Epithelial cell of esophagus (primary cell): ENCODE measurements around the gene IL1RL1.
A peak's percentile ranks its signal among the peaks of the same experiment; 100 is the strongest.

Experiments used
- DNase-seq: peaks from one replicate; pipeline ENCODE4 v3.0.0; 2010; ENCODE audit warnings: low read depth
- H3K4me3 ChIP-seq: 2 replicates; pipeline ENCODE4 v1.5.1; 2011; ENCODE audit warnings: mild to moderate bottlenecking, low read length, control low read depth
- TF ChIP-seq, protein P1 (sequence below): IDR thresholded peaks from 2 replicates; pipeline ENCODE4 v1.5.1; 2011; ENCODE audit warnings: low read depth, mild to moderate bottlenecking, low read length, control low read depth, inconsistent platforms; ENCODE audit not compliant: insufficient read depth; ENCODE audit errors: missing control alignments

IL1RL1 gene

DNA sequence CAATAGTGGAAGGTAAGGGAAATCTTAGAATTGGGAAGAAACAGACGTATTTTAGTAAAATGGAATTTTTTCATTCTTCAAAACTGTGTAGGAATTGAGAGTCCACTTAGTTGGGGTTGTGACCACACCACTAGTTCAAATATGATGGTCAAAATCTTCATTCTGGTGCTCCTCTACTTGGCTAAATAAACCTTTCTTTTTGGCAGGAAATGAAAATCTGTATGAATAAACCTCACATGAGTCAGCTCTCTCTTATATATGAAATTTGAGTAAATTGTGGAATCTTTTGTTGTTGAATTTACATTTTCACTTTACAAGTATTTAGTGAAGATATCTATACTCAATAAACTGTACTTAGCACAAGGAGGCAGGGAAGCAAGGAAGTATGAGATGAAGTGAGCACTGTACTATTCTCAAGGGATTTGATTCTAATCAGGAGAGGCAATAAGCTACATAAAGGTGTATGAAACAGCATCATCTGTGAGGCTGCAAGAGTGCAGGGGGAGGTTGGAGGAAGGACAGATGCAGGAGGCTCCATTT is 64.8 kb downstream of the IL1RL1 start:
- DNase-seq, result no peak
- TF ChIP-seq, protein P1, sequence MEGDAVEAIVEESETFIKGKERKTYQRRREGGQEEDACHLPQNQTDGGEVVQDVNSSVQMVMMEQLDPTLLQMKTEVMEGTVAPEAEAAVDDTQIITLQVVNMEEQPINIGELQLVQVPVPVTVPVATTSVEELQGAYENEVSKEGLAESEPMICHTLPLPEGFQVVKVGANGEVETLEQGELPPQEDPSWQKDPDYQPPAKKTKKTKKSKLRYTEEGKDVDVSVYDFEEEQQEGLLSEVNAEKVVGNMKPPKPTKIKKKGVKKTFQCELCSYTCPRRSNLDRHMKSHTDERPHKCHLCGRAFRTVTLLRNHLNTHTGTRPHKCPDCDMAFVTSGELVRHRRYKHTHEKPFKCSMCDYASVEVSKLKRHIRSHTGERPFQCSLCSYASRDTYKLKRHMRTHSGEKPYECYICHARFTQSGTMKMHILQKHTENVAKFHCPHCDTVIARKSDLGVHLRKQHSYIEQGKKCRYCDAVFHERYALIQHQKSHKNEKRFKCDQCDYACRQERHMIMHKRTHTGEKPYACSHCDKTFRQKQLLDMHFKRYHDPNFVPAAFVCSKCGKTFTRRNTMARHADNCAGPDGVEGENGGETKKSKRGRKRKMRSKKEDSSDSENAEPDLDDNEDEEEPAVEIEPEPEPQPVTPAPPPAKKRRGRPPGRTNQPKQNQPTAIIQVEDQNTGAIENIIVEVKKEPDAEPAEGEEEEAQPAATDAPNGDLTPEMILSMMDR, result no peak
- H3K4me3 ChIP-seq, result no peak overlapping the region

DNA sequence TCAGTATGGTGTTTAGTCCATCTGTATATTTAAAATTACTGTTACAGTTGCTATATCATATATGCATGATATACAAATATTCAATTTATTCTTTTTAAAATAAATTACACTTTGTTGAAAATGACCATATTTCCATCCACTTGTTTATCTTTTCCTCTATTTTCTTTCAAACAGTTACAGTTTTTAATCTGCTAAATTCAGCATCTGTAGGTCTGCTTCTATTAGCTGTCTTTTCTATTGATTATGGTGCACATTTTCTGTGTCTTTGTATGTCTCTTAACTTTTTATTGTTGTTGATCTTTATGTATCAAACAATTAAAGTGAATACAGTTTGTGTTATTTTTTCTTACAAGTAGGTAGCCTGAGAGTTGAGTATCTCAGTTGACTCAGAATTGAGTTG is 72.4 kb downstream of the IL1RL1 start:
- no peak for DNase-seq
- no peak overlapping the region for H3K4me3 ChIP-seq
- TF ChIP-seq, protein P1, result no peak

DNA sequence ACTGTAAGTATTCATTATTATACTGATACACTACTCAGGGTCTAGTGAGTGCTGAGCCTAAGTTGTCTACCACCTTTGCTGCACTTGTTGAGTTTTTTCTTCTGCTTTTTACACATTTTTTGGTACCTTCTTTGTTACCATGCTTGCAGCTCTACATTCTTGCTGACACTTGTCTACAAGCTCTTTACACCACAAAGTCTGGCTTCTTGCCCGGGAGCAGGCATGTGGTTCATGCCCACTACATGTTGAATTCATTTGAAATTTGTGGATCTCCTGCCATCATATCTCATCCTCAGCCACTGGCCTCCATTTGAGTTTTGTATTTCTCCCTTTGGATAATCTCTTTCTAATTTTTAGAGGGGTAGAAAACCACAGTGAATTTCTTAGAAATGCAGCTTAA is 74.2 kb downstream of the IL1RL1 start:
- H3K4me3 ChIP-seq, result no peak overlapping the region
- TF ChIP-seq, protein P1, result no peak
- DNase-seq, result peak; percentile 66

DNA sequence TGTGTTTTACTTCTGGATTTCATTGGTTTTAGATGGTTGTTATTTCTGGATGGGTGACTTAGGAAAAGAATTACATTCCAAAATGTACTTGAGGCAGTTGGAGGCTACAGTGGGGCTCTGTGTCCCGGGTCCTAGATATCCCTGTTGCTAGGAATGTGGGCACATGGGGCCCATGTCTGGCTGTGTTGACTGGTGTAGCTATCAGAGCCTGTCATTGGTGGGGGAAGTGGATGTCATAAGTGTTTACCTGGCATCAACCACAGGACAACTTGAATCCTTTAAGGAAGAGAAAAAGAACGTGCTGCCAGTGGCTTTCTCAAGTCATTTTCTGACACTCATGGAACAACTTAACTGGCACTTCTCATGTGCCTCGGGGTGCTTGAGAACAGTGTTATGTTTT is 74.6 kb downstream of the IL1RL1 start:
- TF ChIP-seq, protein P1, result no peak
- H3K4me3 ChIP-seq, result no peak overlapping the region
- no peak for DNase-seq

DNA sequence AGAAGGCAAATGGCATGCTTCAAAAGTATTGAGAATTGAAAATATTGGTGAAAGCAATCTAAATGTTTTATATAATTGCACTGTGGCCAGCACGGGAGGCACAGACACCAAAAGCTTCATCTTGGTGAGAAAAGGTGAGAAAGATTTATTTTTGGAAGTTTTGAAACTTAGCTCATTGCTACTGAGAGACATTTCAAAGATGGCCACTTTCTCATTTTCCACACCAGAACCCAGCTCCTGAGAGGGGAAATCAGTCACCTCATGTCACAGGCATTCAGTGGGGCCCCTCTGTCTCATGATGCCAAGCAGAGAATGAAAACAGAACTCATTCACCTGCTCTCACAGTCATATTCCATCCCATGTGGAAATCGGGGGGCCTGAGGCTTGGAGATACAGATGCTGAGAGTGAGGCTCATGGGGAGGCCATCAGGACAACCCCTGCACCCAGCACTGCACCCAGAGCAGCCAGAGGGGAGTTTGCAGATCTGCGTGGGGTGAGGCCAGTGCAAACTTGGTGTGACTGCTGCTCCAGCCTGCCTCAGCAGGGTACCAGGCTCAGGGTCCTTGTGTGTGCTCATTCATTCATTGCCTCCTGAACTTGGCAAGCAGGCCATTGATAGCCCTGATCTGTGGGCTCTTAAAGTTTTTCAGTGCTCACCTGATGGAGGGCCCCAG is 75.6 kb downstream of the IL1RL1 start:
- TF ChIP-seq, protein P1, result no peak

DNA sequence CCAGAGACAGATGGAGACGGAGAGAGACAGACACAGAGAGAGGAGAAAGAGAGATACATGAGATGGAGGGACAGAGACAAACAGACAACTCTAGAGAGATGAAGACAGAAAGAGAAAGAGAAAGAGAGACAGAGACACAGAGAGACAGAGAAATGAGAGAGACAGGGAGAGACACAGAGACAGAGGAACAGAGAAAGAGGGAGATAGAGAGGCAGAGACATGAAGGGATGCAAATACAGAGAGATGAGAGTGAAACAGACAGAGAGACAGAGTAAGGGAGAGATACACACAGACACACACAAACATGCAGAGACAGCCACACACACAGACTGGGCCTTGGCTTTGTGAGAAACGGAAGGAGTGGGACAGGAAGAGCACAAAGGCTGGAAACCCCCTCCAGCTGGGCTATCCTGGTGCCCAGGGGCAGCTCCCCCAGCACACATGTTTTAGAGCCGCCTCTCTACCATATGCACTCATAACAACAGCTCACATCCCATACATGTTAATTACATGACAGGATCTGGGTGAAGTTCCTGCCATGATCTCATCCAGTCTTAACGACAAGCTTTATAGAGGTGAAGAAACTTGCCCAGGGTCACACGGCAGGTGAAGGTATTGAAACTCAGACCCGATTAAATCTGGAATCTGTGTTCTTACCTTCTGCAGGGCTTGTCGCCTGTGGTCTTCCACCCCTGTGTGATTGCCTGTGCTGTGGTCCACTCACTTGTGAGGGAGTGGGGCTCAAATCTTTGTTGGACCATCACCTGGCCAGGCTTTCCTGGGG is 76.6 kb downstream of the IL1RL1 start:
- no peak overlapping the region for H3K4me3 ChIP-seq
- DNase-seq, result no peak
- TF ChIP-seq, protein P1, result no peak

More for the DNA sequence above, 75.6 kb downstream of the IL1RL1 start:
- H3K4me3 ChIP-seq, result no peak overlapping the region
- DNase-seq, result no peak
